HG02970 (cell line): ENCODE results near the gene KCTD14.

Source experiments
- ATAC-seq: cut with Tn5 transposase; IDR thresholded peaks from one replicate; pipeline ENCODE4 v1.9.1; 2021; ENCODE audit warnings: mild to moderate bottlenecking, moderate library complexity, moderate number of reproducible peaks; ENCODE audit not compliant: unreplicated experiment, low FRiP score

KCTD14 gene

GRCh38 chr11:77967753-77968152 is 55.3 kb downstream of the KCTD14 start:
- ATAC-seq = no peak

GRCh38 chr11:77967121-77967520 is 56.0 kb downstream of the KCTD14 start:
- ATAC-seq = no peak

GRCh38 chr11:77966338-77966737 is 56.7 kb downstream of the KCTD14 start:
- ATAC-seq = no peak
